ENCODE results near the gene SEMA5A. TPM values are rescaled to one million over a fixed set of nuclear protein-coding genes. Genes with fewer than 3 reads are reported as not detected.

SEMA5A gene
- total RNA-seq, 2 donors from 2014 or later, result 13.3 to 17.6 TPM

- Histone ChIP-seq H3K27ac (no peak overlapping the region), H3K36me3 (no peaks in the 10 kb centered on the region), H3K4me3 (no peak overlapping the region), H3K9me3 (no peaks in the 10 kb centered on the region), H3K27me3 (replicated peaks; ENCODE audit: insufficient read depth) (no peaks in the 10 kb centered on the region), H3K4me1 (ENCODE audit: control insufficient read depth in 1 of 2, low read depth in 2 of 2) (peaks cover 0 to 4% of the 10 kb centered on the region in 2 donors)
- TF ChIP-seq CTCF (IDR thresholded peaks at IDR 0.05), result no peak
- ATAC-seq (ENCODE audit: insufficient number of reproducible peaks, low FRiP score, low read depth), result no peak
- no peak for DNase-seq (ENCODE audit: low spot score)
Observed at GRCh38 chr5:9498541-9499497, 47.1 kb downstream of the SEMA5A start.

- DNase-seq (ENCODE audit: low spot score) (no peak), ATAC-seq (ENCODE audit: insufficient number of reproducible peaks, low FRiP score, low read depth) (no peak)
- no peaks in the 10 kb centered on the region for H3K9me3 ChIP-seq
- no peak for TF ChIP-seq CTCF (IDR thresholded peaks at IDR 0.05)
- H3K27ac ChIP-seq, result no peak overlapping the region
- H3K27me3 ChIP-seq (replicated peaks; ENCODE audit: insufficient read depth), result no peaks in the 10 kb centered on the region
- H3K36me3 ChIP-seq, result no peaks in the 10 kb centered on the region
- H3K4me3 ChIP-seq, result no peak overlapping the region
- H3K4me1 ChIP-seq (ENCODE audit: control insufficient read depth in 1 of 2, low read depth in 2 of 2), result peaks cover 0 to under 1% of the 10 kb centered on the region in 2 donors
Observed at GRCh38 chr5:9497347-9497746, 48.5 kb downstream of the SEMA5A start.

GRCh38 chr5:9496801-9497200 is 49.1 kb downstream of the SEMA5A start:
- H3K4me3 ChIP-seq, result no peak overlapping the region
- H3K9me3 ChIP-seq, result no peaks in the 10 kb centered on the region
- H3K27me3 ChIP-seq (replicated peaks; ENCODE audit: insufficient read depth), result no peaks in the 10 kb centered on the region
- ATAC-seq (ENCODE audit: insufficient number of reproducible peaks, low FRiP score, low read depth), result no peak
- TF ChIP-seq CTCF (IDR thresholded peaks at IDR 0.05), result no peak
- no peaks in the 10 kb centered on the region for H3K4me1 ChIP-seq (ENCODE audit: control insufficient read depth in 1 of 2, low read depth in 2 of 2)
- DNase-seq (ENCODE audit: low spot score), result no peak
- no peaks in the 10 kb centered on the region for H3K36me3 ChIP-seq
- H3K27ac ChIP-seq, result no peak overlapping the region

- no peaks in the 10 kb centered on the region for H3K9me3 ChIP-seq
- TF ChIP-seq CTCF (IDR thresholded peaks at IDR 0.05), result no peak
- no peak overlapping the region for H3K27ac ChIP-seq
- H3K36me3 ChIP-seq, result no peaks in the 10 kb centered on the region
- H3K4me3 ChIP-seq, result no peak overlapping the region
- DNase-seq (ENCODE audit: low spot score) (no peak), ATAC-seq (ENCODE audit: insufficient number of reproducible peaks, low FRiP score, low read depth) (no peak)
- no peaks in the 10 kb centered on the region for H3K4me1 ChIP-seq (ENCODE audit: control insufficient read depth in 1 of 2, low read depth in 2 of 2)
- H3K27me3 ChIP-seq (replicated peaks; ENCODE audit: insufficient read depth), result no peaks in the 10 kb centered on the region
Observed at GRCh38 chr5:9495121-9495520, 50.8 kb downstream of the SEMA5A start.

GRCh38 chr5:9494301-9494700 is 51.6 kb downstream of the SEMA5A start:
- Histone ChIP-seq H3K4me1 (ENCODE audit: control insufficient read depth in 1 of 2, low read depth in 2 of 2) (no peaks in the 10 kb centered on the region), H3K27ac (no peak overlapping the region), H3K36me3 (no peaks in the 10 kb centered on the region), H3K9me3 (no peaks in the 10 kb centered on the region), H3K4me3 (no peak overlapping the region), H3K27me3 (replicated peaks; ENCODE audit: insufficient read depth) (no peaks in the 10 kb centered on the region)
- TF ChIP-seq CTCF (IDR thresholded peaks at IDR 0.05), result no peak
- DNase-seq (ENCODE audit: low spot score), result no peak
- no peak for ATAC-seq (ENCODE audit: insufficient number of reproducible peaks, low FRiP score, low read depth)
